Anterior cingulate cortex (tissue), 58 donors: Measurements from ENCODE around the gene SGPL1.

Source experiments
- DNase-seq, 58 donors: peaks; one replicate each; lab custom pipeline; 2025; lab: John Stamatoyannopoulos, UW

Gene SGPL1

GRCh38 chr10:70780370-70780760 is 35.4 kb upstream of the SGPL1 start:
- no peak for DNase-seq

GRCh38 chr10:70780772-70781171 is 35.0 kb upstream of the SGPL1 start:
- no peak for DNase-seq

- no peak for DNase-seq
Measured at GRCh38 chr10:70781461-70782051, 34.2 kb upstream of the SGPL1 start.

- no peak for DNase-seq
Measured at GRCh38 chr10:70782086-70782745, 33.5 kb upstream of the SGPL1 start.

GRCh38 chr10:70782746-70783680 is 32.7 kb upstream of the SGPL1 start:
- no peak for DNase-seq

- no peak for DNase-seq
Measured at GRCh38 chr10:70784016-70784415, 31.7 kb upstream of the SGPL1 start.

GRCh38 chr10:70784471-70784870 is 31.3 kb upstream of the SGPL1 start:
- DNase-seq, result no peak

GRCh38 chr10:70785190-70785589 is 30.6 kb upstream of the SGPL1 start, which contains the start of gene TBATA:
Gene TBATA, minus strand, starts transcription at chr10:70785377. Its CDS starts 1,998 bp downstream, at chr10:70783379.
- no peak for DNase-seq

- DNase-seq, result no peak
Measured at GRCh38 chr10:70786799-70787415, 28.8 kb upstream of the SGPL1 start.

GRCh38 chr10:70791386-70792039 is 24.2 kb upstream of the SGPL1 start:
- DNase-seq, result no peak

GRCh38 chr10:70795613-70796012 is 20.1 kb upstream of the SGPL1 start:
- no peak for DNase-seq

GRCh38 chr10:70797840-70798239 is 17.9 kb upstream of the SGPL1 start:
- no peak for DNase-seq

- DNase-seq, result no peak
Measured at GRCh38 chr10:70799124-70799523, 16.6 kb upstream of the SGPL1 start.

GRCh38 chr10:70801854-70802253 is 13.9 kb upstream of the SGPL1 start:
- DNase-seq, result no peak

- DNase-seq, result no peak
Measured at GRCh38 chr10:70803775-70804420, 11.8 kb upstream of the SGPL1 start.

GRCh38 chr10:70804421-70804808 is 11.3 kb upstream of the SGPL1 start:
- DNase-seq, result no peak

- DNase-seq, result no peak
Measured at GRCh38 chr10:70805619-70806215, 10.0 kb upstream of the SGPL1 start.

- DNase-seq, result no peak
Measured at GRCh38 chr10:70806841-70807240, 8.9 kb upstream of the SGPL1 start.

- DNase-seq, result no peak
Measured at GRCh38 chr10:70807556-70807955, 8.2 kb upstream of the SGPL1 start.
